Brain microvascular endothelial cell (primary cell): ENCODE data around the gene TRIM41.

Source experiments
- DNase-seq: peaks from one replicate; pipeline ENCODE4 v3.0.0-alpha.2; 2020
- H3K27ac ChIP-seq: fragments of 250-450 bp; sonication (Bioruptor Pico); 2 replicates; pipeline ENCODE4 v1.5.1; 2020; ENCODE audit warnings: mild to moderate bottlenecking, moderate library complexity
- H3K27me3 ChIP-seq: fragments of 250-450 bp; sonication (Bioruptor Pico); replicated peaks from 2 replicates; pipeline ENCODE4 v1.5.1; 2020; ENCODE audit warnings: mild to moderate bottlenecking
- H3K36me3 ChIP-seq: fragments of 250-450 bp; sonication (Bioruptor Pico); replicated peaks from 2 replicates; pipeline ENCODE4 v1.5.1; 2020; ENCODE audit warnings: mild to moderate bottlenecking
- H3K4me3 ChIP-seq: 2 replicates; pipeline ENCODE4 v1.5.1; 2011; ENCODE audit warnings: low read depth, mild to moderate bottlenecking, control low read depth, low read length, moderate library complexity
- CTCF ChIP-seq: IDR thresholded peaks from 2 replicates; pipeline ENCODE4 v1.5.1; 2011; ENCODE audit warnings: low read depth, mild to moderate bottlenecking, moderate library complexity, low read length, control low read depth, inconsistent platforms; ENCODE audit errors: missing control alignments
- in situ Hi-C: cut with HindIII; loops from 2 replicates; pipeline ENCODE4 v1.10.0; 2017; ENCODE audit warnings: low sequenced_read_pairs, low pct_ligation_motif_present

The TRIM41 gene

GRCh38 chr5:181203777-181204112 lies 19.3 kb upstream of the TRIM41 start:
- H3K4me3 ChIP-seq, result peak overlapping the region; percentile 45
- no peak overlapping the region for H3K27ac ChIP-seq

GRCh38 chr5:181204113-181204825 lies 18.8 kb upstream of the TRIM41 start:
- TF ChIP-seq CTCF, result no peak
- H3K36me3 ChIP-seq, result no peaks in the 10 kb centered on the region
- no peak overlapping the region for H3K27ac ChIP-seq
- H3K4me3 ChIP-seq, result peak overlapping the region; percentile 45
- H3K27me3 ChIP-seq, result no peaks in the 10 kb centered on the region
- DNase-seq, result no peak
- in situ Hi-C loops, result no loop called here

More at GRCh38 chr5:181203777-181204112, 19.3 kb upstream of the TRIM41 start:
- TF ChIP-seq CTCF, result no peak
- Histone ChIP-seq H3K27me3 (no peaks in the 10 kb centered on the region), H3K36me3 (no peaks in the 10 kb centered on the region)
- in situ Hi-C loops, result no loop called here
- no peak for DNase-seq

GRCh38 chr5:181204826-181205760 lies 18.0 kb upstream of the TRIM41 start, which contains the start of gene TRIM7:
TRIM7 (minus strand) TSS chr5:181205196; CDS start chr5:181205110, 86 bp downstream.
- H3K27me3 ChIP-seq, result no peaks in the 10 kb centered on the region
- no peak for DNase-seq
- no peak within 1 kb of the TSS for H3K27ac ChIP-seq
- no peaks in the 10 kb centered on the region for H3K36me3 ChIP-seq
- TF ChIP-seq CTCF, result no peak
- in situ Hi-C loops, result no loop called here
- peak within 1 kb of the TSS; percentile 69 for H3K4me3 ChIP-seq

- Histone ChIP-seq H3K27me3 (no peaks in the 10 kb centered on the region), H3K27ac (no peak overlapping the region), H3K36me3 (no peaks in the 10 kb centered on the region), H3K4me3 (peak overlapping the region; percentile 69)
- no peak for DNase-seq
- no peak for TF ChIP-seq CTCF
- in situ Hi-C loops, result no loop called here
Measured at GRCh38 chr5:181205761-181206649, 17.1 kb upstream of the TRIM41 start.

GRCh38 chr5:181207214-181207959 lies 15.7 kb upstream of the TRIM41 start:
- in situ Hi-C loops, result no loop called here

More at GRCh38 chr5:181207214-181207959, 15.7 kb upstream of the TRIM41 start:
- DNase-seq, result peak; percentile 95
- H3K27ac ChIP-seq, result peak overlapping the region; percentile 68
- no peaks in the 10 kb centered on the region for H3K27me3 ChIP-seq
- peak overlapping the region; percentile 69 for H3K4me3 ChIP-seq
- no peak for TF ChIP-seq CTCF
- no peaks in the 10 kb centered on the region for H3K36me3 ChIP-seq
